ENCODE measurements around the gene PDCD10.

- TF ChIP-seq CTCF (IDR thresholded peaks at IDR 0.05; ENCODE audit: poor library complexity, severe bottlenecking) (no peak), MXI1 (conservative IDR thresholded peaks at IDR 0.05; ENCODE audit: poor library complexity, severe bottlenecking) (no peak), SMC3 (conservative IDR thresholded peaks at IDR 0.05; ENCODE audit: poor library complexity) (no peak), RAD21 (conservative IDR thresholded peaks at IDR 0.05) (no peak), EZH2 (IDR thresholded peaks at IDR 0.05; ENCODE audit: borderline replicate concordance, insufficient read depth, low read length, poor library complexity, severe bottlenecking) (no peak), TAF1 (IDR thresholded peaks at IDR 0.05; ENCODE audit: low read depth) (no peak), EP300 (conservative IDR thresholded peaks at IDR 0.05; ENCODE audit: poor library complexity, severe bottlenecking) (no peak), REST (IDR thresholded peaks at IDR 0.05; ENCODE audit: borderline replicate concordance) (no peak)
Observed at GRCh38 chr3:167742338-167742737, 7.6 kb upstream of the PDCD10 start.

All from neural cell (in vitro differentiated cells).